Myocyte (in vitro differentiated cells): ENCODE data around the gene TSFM. TPM values are rescaled to one million over a fixed set of nuclear protein-coding genes. Genes with fewer than 3 reads are reported as not detected.
"Not testable (repeated sequence)": the region's sequence is repeated elsewhere in the genome, so short reads cannot be mapped to it uniquely, and the experiment has no call there.

Experiments used
- DNase-seq: peaks from one replicate; pipeline ENCODE4 v3.0.0-alpha.2; 2012; ENCODE audit warnings: low read depth
- total RNA-seq: library from RNA; depleted of rRNA; stranded (reverse); fragments of >200 nt; gene quantifications from 2 replicates; pipeline ENCODE4 v1.2.3, GENCODE V29; 2014

TSFM gene
- total RNA-seq, 1 donor from 2014 or later, result 51.9 TPM

GRCh38 chr12:57762463-57762862 lies 20.1 kb upstream of the TSFM start:
- DNase-seq, result no peak

DNA sequence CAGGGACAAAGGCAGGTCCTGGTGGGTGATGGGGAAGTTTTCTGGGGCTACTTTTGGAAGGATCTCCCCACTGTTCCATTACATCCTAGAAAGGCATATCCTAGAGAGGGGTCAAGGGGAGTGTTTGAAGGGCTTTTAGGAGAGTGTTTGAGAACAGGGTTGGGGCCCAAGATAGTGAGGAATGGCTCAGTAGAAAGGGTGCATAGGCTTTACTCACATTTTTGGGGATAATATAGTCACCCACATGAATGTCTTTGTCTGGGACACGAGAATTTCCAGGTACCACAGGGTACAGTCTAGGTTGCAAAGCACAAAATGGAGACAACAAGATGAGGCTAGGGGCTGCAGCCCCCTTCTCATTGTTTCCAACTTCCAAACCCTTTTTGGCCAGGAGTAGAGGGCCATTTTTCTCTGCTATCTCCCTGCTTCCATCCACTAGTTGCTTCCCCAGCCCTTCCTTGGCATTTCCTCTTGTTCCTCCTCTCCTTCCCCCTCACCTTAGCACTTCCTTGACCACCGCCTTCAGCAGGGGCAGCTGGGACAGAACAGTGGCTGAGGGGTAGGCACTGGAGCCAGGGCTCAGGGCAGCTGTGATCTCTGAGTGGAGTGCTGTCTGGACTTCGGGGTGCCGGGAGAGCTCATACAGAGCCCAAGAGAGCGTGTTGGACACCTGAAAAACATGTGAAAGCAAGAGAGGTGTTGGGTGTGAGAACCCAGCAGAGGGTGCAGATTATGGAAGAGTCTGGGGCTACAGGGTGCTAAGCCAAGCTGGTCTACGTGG lies 18.5 kb upstream of the TSFM start:
- no peak for DNase-seq

DNA sequence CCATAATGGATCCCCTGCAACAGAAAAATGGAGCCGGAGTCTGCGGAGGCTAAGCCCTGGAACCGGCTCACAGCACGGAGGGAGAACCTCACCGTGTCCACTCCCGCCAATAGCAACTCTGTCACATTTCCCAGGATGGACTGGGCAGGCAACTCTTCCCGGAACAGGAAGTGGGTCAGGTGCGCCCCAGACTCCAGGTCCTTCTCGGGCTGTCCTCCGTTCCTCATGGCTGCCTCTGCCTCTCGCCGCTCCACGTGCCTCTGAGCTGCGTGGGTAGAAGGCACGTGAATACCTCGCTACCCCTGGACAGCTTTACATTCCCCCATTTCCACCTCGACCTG lies 18.0 kb upstream of the TSFM start:
- DNase-seq, result no peak

GRCh38 chr12:57765003-57765697 lies 17.4 kb upstream of the TSFM start:
- DNase-seq, result no peak

- no peak for DNase-seq
Measured at GRCh38 chr12:57765698-57766463, 16.7 kb upstream of the TSFM start.

DNA sequence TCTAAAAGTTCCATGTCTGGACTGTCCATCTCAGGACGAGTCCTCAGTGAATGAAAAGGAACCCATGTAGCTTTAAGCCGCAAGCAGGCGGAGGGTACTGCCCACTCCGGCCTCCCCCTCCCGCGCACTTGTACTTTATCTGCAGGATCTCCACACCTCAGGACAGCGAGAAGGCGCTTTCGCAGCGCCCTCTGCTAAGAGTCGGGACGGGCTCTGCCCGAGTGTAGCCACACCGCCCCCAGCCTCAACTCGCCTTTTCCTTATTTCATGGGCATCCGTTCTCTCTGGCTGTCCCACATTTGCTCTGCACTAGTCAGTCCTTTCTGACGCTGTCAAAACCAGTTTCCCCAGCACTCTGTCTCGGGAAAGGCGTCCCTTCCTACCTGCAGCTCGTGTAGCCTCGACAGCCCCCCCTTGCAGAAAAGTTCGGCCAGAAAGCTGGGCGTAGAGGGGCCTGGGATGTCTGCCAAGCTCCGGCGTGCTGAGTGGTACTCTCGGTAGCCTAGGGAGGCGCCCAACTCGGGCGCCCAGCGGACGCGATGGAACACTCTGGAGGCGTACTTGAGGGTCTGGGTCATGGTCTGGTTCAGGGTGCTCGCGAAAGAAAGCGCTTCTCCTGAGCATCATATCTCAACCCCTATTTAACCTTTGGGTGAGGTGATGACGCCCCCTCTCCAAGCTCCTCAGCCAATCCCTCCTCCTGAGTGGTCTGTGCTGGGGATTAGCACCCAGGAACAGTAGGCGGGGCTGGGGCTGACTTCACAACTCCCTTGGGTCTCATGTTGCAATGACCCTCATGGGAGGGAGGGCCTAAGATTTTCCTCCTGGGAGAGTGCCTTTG lies 15.9 kb upstream of the TSFM start, which contains the start of gene CYP27B1:
CYP27B1 (minus strand) TSS at position 615 of the 841 bp plus-strand sequence; CDS start at position 578, 37 bp downstream.
- DNase-seq, result no peak

DNA sequence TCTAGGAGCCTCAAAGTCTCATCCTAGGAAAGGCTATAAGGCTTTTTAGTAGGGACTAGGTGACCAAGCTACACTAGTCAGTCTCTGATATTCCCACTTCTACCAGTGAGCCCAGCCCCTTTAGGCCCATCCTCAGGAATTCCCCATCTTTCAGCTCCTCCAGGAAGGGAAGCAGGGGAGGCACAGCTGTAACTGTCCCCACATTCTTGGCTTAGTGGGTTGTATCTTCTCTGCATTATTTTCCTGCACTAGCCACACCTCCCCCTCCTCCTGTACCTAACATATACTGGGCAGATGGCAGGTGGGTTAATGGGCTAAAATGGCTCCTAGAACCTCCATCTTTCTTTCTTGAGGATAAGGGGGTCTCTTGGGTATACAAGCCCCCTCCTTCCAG lies 15.3 kb upstream of the TSFM start:
- DNase-seq, result no peak

- no peak for DNase-seq
Measured at GRCh38 chr12:57767876-57768275, 14.7 kb upstream of the TSFM start.

GRCh38 chr12:57769594-57769993 lies 13.0 kb upstream of the TSFM start:
- DNase-seq, result no peak

GRCh38 chr12:57770734-57771133 lies 11.9 kb upstream of the TSFM start:
- no peak for DNase-seq

DNA sequence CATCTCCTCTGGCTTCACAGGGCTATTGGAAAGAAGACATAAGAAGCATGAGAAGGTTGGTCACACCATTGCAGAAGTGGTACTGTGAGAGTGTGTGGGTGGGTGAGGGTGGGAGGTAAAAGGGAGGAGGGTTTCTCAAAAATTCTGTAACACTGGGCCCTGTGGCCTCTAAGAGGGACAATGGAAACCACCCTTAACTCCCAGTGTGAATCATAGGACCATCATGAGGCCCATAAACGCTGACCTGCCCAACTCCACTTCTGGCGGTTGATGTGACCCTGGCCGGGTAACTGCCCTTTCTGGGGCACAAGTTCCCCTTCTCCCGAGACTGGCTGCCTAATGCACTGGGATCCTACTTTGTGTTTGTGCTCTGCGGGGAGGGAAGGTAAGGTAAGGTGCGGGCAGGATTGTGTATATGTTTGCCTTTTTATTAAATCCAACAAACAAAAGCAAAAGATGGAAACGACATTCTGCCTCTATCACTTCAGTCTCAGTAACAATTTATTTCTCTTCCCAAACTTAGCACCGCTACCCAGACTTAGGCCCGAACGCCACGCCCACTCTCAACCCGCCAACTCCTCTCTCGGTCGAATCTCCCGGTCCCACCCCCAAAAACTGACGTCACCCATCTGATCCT lies 11.2 kb upstream of the TSFM start:
- DNase-seq, result peak; percentile 95

DNA sequence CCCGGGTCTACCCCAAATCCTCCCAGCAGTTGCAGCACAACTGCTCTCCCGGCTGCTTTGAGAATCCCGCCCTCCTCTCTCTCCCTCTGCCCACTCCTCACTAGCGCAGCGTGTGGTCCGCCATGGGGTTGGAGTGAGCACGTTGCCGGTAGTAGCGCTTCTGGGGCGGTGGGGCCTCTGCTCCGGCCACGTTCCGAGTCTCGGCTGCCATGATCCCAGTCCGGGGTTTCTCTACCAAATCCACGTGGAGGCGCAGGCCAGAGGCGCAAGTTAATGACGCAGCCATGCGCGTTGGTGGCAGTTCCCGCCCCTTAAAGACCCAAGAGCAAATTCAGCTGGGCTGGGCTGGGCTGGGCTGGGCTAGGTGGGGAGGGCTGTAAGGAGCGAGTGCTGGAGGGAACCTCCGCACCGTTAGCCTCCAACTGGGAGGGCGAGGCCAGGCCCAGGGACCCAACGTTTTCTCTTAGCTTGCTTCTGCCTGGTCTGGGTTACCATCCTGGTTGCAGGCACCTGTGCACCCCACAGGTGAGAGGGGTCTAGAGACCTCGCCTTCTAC lies 10.6 kb upstream of the TSFM start, which contains the start of gene METTL1:
METTL1 (minus strand) TSS at position 233 of the 556 bp plus-strand sequence; CDS start at position 211, 22 bp downstream.
- DNase-seq, result peak; percentile 97

DNA sequence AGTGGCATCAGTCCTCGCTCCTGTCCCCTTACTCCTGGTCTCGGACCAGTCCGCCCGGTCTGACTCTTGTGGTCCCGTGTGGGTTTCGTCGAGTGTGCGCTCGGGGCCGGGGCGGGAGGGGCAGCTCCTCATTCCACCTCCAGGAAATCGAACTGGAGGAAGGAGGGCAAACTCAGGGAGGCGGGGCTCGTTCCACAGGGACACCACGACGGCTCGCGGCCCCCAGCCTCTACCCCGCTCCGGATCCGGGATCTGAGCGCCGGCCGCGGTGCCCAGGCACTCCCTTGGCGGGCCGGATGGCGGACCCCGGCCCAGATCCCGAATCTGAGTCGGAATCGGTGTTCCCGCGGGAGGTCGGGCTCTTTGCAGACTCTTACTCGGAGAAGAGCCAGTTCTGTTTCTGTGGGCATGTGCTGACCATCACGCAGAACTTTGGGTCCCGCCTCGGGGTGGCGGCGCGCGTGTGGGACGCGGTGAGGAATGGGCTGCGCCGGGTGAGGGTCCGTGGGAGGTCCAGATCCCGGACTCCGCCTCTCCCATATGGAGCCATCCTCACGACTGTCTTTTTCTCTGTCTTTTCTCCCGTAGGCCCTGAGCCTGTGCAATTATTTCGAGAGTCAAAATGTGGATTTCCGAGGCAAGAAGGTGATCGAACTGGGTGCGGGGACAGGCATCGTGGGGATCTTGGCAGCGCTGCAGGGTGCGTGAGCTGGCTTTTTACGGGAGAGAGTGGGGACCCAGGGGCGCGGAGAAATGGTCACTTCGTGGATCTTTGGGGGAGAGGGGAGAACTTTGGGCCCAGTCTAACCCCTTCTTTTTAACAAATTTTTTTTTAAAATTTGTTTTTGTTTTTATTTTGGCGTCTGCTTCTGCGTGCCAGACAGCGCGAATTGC lies 9.9 kb upstream of the TSFM start, which contains the start of gene EEF1AKMT3:
EEF1AKMT3 (plus strand) TSS at position 186 of the 894 bp plus-strand sequence; CDS start at position 297, 111 bp downstream.
- DNase-seq, result peak; percentile 53

- not testable (repeated sequence) for DNase-seq
Measured at GRCh38 chr12:57774634-57775033, 8.0 kb upstream of the TSFM start.

DNA sequence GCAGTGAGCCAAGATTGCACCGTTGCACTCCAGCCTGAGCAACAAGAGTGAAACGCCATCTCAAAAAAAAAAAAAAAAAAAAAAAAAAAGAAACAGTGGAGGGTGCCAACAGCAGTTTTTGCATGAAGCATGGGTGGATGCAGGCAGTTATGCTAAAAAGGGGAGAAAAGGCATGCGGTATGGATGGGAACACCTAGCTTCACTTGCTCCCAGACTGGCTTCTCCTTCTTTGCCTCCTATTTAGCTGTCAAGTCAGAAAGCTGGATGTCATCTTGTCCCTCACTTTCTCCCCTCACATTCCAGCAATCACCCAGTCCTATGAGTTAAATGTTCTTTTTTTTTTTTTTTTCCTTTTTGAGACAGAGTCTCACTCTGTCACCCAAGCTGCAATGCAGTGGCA lies 7.5 kb upstream of the TSFM start:
- no peak for DNase-seq

DNA sequence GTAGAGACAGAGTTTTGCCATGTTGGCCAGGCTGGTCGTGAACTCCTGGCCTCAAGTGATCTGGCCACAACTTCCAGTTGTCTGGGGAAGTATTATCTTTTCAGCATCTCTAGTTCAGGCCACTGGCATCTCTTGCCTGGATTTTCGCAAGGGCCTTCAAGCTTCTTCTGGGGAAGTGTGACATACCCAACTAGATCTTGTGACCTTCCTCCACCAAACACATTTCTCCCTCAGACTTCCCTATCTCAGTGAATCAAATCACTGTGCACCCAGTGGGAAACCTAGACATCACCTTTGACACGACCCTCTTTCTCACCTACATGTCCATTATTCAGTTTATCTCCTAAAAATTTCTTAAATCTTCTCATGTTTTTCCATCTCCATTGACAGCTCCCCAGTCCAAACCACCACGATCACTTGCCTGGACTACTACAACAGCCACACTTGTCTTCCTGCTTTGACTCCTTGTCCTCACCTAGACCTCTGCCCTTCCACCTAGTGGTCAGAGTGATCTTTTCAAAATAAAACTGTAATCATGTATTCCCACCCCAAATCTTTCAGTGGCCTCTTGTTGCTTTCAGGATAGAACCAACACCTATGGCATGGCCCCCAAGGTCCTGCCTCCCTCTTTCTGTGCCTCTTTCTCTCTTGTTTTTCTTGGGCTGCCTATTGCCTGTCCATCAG lies 6.9 kb upstream of the TSFM start:
- no peak for DNase-seq

- DNase-seq, result no peak
Measured at GRCh38 chr12:57776247-57776587, 6.4 kb upstream of the TSFM start.

GRCh38 chr12:57777367-57777766 lies 5.2 kb upstream of the TSFM start:
- DNase-seq, result no peak
